ENCODE results near the gene BECN2.

The BECN2 gene

DNA sequence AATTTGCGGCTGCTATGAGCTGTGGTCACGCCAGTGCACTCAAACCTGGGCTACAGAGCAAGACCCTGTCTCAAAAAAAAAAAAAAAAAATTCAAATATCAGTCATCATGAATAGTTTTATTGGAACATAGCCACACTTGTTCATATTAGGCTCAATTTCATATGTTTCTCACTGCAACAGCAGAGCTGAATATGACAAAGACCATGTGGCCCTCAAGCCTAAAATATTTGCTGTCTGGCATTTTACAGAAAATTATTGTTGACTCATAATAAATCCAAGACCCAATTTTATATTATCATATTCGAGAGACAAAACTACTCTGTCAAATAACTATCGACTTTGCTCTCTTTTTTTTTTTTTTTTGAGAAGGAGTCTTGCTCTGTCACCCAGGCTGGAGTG, 11.0 kb downstream of the BECN2 start:
- Histone ChIP-seq H3K4me1 (no peaks in the 10 kb centered on the region), H3K79me2 (no peaks in the 10 kb centered on the region), H3K27ac (no peak overlapping the region), H3K4me2 (ENCODE audit: low read length) (no peak overlapping the region), H2AFZ (no peak overlapping the region), H3K4me3 (ENCODE audit: low read depth, low read length) (no peak overlapping the region), H3K36me3 (ENCODE audit: control insufficient read depth, insufficient read depth, low read length) (no peaks in the 10 kb centered on the region), H3K9ac (no peak overlapping the region), H3K9me3 (ENCODE audit: control insufficient read depth, low read length) (no peaks in the 10 kb centered on the region), H3K27me3 (ENCODE audit: control insufficient read depth, insufficient read depth, low read length) (no peaks in the 10 kb centered on the region)
- TF ChIP-seq, protein P1, sequence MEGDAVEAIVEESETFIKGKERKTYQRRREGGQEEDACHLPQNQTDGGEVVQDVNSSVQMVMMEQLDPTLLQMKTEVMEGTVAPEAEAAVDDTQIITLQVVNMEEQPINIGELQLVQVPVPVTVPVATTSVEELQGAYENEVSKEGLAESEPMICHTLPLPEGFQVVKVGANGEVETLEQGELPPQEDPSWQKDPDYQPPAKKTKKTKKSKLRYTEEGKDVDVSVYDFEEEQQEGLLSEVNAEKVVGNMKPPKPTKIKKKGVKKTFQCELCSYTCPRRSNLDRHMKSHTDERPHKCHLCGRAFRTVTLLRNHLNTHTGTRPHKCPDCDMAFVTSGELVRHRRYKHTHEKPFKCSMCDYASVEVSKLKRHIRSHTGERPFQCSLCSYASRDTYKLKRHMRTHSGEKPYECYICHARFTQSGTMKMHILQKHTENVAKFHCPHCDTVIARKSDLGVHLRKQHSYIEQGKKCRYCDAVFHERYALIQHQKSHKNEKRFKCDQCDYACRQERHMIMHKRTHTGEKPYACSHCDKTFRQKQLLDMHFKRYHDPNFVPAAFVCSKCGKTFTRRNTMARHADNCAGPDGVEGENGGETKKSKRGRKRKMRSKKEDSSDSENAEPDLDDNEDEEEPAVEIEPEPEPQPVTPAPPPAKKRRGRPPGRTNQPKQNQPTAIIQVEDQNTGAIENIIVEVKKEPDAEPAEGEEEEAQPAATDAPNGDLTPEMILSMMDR (IDR thresholded peaks at IDR 0.05): no peak

DNA sequence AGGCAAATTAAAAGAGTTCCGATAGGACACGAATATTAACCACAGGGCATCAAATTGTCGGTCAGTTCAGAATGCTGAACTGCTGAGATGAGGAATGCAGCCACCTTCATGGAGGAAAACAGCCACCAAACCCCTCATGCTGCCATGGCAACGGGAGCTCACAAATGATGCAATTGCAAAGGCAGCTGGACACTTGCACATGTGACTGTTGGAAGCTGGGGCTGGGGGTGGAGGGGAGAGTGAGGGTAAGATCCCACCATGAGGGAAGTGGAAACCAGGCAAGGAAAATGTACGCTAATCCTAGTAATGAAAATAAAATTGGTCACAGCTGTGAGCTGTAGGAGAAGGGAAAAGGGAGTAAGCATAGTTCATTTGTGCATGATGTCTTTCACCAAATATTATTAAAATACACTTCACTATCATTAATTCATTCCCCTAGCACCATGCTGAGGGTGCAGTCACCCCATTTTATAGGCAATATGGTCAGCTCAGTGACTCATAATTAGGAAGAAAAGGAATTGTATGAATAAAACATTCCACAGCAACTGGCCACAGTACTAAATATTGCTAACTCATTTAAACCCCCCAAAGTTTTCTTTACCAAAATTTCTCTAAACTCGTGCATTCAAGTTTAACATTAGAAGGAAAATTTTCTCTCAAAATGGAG, 15.3 kb downstream of the BECN2 start:
- TF ChIP-seq, protein P1 (IDR thresholded peaks at IDR 0.05): no peak
- H3K27ac ChIP-seq: no peak overlapping the region

DNA sequence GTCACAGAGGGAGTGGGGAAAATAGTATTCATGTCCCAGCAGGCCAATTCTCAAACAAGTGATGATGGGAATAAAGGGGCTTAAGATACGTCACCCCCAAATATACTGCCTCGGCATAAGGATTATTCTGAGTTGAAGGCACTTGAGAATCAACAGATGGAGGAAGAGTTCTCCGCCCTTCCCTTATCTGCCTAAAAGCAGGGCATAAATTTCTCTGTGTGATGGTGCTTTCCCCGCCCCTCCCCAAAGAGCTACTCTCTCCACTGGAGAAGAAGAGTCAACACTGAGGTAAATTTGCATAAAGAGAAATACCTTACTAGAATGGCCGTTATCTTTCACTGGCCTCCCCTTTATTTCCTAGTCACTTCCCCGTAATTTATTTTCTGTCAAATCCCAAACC, 18.7 kb downstream of the BECN2 start:
- H3K4me1 ChIP-seq: no peaks in the 10 kb centered on the region
- H3K4me2 ChIP-seq (ENCODE audit: low read length): no peak overlapping the region
- no peak overlapping the region for H3K27ac ChIP-seq
- no peaks in the 10 kb centered on the region for H3K79me2 ChIP-seq
- TF ChIP-seq, protein P1 (IDR thresholded peaks at IDR 0.05): no peak
- no peak overlapping the region for H3K9ac ChIP-seq
- H3K4me3 ChIP-seq (ENCODE audit: low read depth, low read length): no peak overlapping the region
- no peaks in the 10 kb centered on the region for H3K36me3 ChIP-seq (ENCODE audit: control insufficient read depth, insufficient read depth, low read length)
- H3K9me3 ChIP-seq (ENCODE audit: control insufficient read depth, low read length): no peaks in the 10 kb centered on the region
- no peak overlapping the region for H2AFZ ChIP-seq
- no peaks in the 10 kb centered on the region for H3K27me3 ChIP-seq (ENCODE audit: control insufficient read depth, insufficient read depth, low read length)

More for the DNA sequence above, 15.3 kb downstream of the BECN2 start:
- H3K79me2 ChIP-seq: no peaks in the 10 kb centered on the region
- H3K4me1 ChIP-seq: no peaks in the 10 kb centered on the region
- H3K4me2 ChIP-seq (ENCODE audit: low read length): no peak overlapping the region
- no peaks in the 10 kb centered on the region for H3K36me3 ChIP-seq (ENCODE audit: control insufficient read depth, insufficient read depth, low read length)
- no peak overlapping the region for H3K9ac ChIP-seq
- H3K9me3 ChIP-seq (ENCODE audit: control insufficient read depth, low read length): no peaks in the 10 kb centered on the region
- H3K27me3 ChIP-seq (ENCODE audit: control insufficient read depth, insufficient read depth, low read length): no peaks in the 10 kb centered on the region
- H3K4me3 ChIP-seq (ENCODE audit: low read depth, low read length): no peak overlapping the region
- H2AFZ ChIP-seq: no peak overlapping the region

DNA sequence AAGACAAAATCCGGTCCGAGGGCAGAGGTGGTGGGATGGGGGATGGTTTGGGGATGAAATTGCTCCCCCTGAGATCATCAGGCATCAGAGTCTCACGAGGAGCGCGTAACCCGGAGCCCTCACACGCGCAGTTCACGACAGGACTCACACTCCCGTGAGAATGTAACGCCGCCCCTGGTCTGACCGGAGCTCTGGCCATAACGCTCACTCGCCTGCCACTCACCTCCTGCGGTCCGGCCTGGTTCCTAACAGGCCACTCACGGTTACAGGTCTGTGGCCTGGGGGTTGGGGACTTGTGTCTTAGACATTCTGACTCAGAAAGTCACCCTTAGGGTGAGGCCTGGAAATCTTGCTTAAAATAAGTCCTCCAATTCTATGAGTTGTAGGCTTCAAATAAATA, 21.5 kb downstream of the BECN2 start:
- no peak overlapping the region for H3K4me2 ChIP-seq (ENCODE audit: low read length)
- no peak overlapping the region for H3K4me3 ChIP-seq (ENCODE audit: low read depth, low read length)
- H3K9ac ChIP-seq: no peak overlapping the region
- H3K79me2 ChIP-seq: no peaks in the 10 kb centered on the region
- H3K36me3 ChIP-seq (ENCODE audit: control insufficient read depth, insufficient read depth, low read length): no peaks in the 10 kb centered on the region
- H3K9me3 ChIP-seq (ENCODE audit: control insufficient read depth, low read length): no peaks in the 10 kb centered on the region
- H3K27me3 ChIP-seq (ENCODE audit: control insufficient read depth, insufficient read depth, low read length): no peaks in the 10 kb centered on the region
- no peak overlapping the region for H3K27ac ChIP-seq
- TF ChIP-seq, protein P1 (IDR thresholded peaks at IDR 0.05): no peak
- H3K4me1 ChIP-seq: no peaks in the 10 kb centered on the region
- no peak overlapping the region for H2AFZ ChIP-seq

DNA sequence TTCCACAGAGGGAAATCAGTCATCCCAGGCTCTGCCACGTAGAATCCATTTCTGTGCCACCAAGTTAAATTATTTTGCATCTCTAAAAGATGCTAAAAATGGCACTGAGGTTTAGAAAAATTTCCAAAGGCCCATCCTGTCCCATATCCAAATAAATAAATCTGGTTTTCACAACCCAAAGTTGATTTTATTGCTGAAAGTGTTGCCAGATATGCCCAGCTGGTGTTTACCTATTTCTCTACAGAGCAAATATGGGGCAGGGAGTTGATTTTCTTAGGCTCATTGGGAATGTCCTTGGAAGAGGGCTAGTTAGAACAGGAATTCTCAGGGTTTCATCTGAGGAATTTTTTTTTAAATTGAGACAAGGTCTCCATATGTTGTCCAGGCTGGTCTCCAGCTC, 22.4 kb downstream of the BECN2 start:
- H3K36me3 ChIP-seq (ENCODE audit: control insufficient read depth, insufficient read depth, low read length): no peaks in the 10 kb centered on the region
- no peaks in the 10 kb centered on the region for H3K9me3 ChIP-seq (ENCODE audit: control insufficient read depth, low read length)

More for the DNA sequence above, 22.4 kb downstream of the BECN2 start:
- Histone ChIP-seq H3K4me3 (ENCODE audit: low read depth, low read length) (no peak overlapping the region), H3K4me1 (no peaks in the 10 kb centered on the region), H3K4me2 (ENCODE audit: low read length) (no peak overlapping the region), H3K79me2 (no peaks in the 10 kb centered on the region), H3K9ac (no peak overlapping the region), H3K27me3 (ENCODE audit: control insufficient read depth, insufficient read depth, low read length) (no peaks in the 10 kb centered on the region), H3K27ac (no peak overlapping the region), H2AFZ (no peak overlapping the region)
- TF ChIP-seq, protein P1 (IDR thresholded peaks at IDR 0.05): no peak

Data from parathyroid adenoma (tissue), 2 donors.